Activated CD8-positive, alpha-beta T cell treated with anti-CD3 and anti-CD28 coated beads for 36 hours (primary cell): ENCODE measurements around the gene KCNS1. TPM values are rescaled to one million over a fixed set of nuclear protein-coding genes. Genes with fewer than 3 reads are reported as not detected.

Source experiments
- ATAC-seq: fragments of 200-7000 bp; cut with Tn5 transposase; one replicate; pipeline ENCODE4 v1.10.0; 2021; ENCODE audit warnings: mild to moderate bottlenecking, moderate library complexity
- CTCF ChIA-PET: fragments of 350-600 bp; sonication (Branson Sonifier 250); formaldehyde crosslinking; loops from one replicate; lab custom pipeline; 2021; ENCODE audit warnings: antibody characterized with exemption; lab: Charles Lee
- POLR2A ChIA-PET: fragments of 350-600 bp; sonication (Branson Sonifier 250); formaldehyde crosslinking; loops from one replicate; lab custom pipeline; 2021; ENCODE audit warnings: antibody characterized with exemption; lab: Charles Lee
- DNase-seq: peaks from one replicate; pipeline ENCODE4 v3.0.0-alpha.2; 2020
- H3K27ac Mint-ChIP-seq: one replicate; pipeline ENCODE4 v1.8.0; 2021; ENCODE audit warnings: mild to moderate bottlenecking, mixed read lengths
- H3K27me3 Mint-ChIP-seq: one replicate; pipeline ENCODE4 v1.8.0; 2021; ENCODE audit warnings: mixed read lengths
- H3K36me3 Mint-ChIP-seq: one replicate; pipeline ENCODE4 v1.8.0; 2021; ENCODE audit warnings: low read depth, mixed read lengths
- H3K4me1 Mint-ChIP-seq: one replicate; pipeline ENCODE4 v1.8.0; 2021; ENCODE audit warnings: low read depth, mixed read lengths
- H3K4me3 Mint-ChIP-seq: one replicate; pipeline ENCODE4 v1.8.0; 2021; ENCODE audit warnings: mild to moderate bottlenecking, moderate library complexity, mixed read lengths
- H3K9me3 Mint-ChIP-seq: one replicate; pipeline ENCODE4 v1.8.0; 2021; ENCODE audit warnings: mixed read lengths
- CTCF ChIP-seq: fragments of 200-600 bp; IDR thresholded peaks from one replicate; pipeline ENCODE4 v1.8.0; 2022; ENCODE audit warnings: antibody characterized with exemption, mild to moderate bottlenecking
- intact Hi-C: fragments of 100-400 bp; cut with micrococcal nuclease; formaldehyde crosslinking; loops from one replicate; pipeline ENCODE4 v1.10.0; 2022
- total RNA-seq, 2 experiments: library from RNA; stranded (reverse); gene quantifications; one replicate each; pipeline ENCODE4 v1.2.3, GENCODE V29; 2021

KCNS1 gene
- total RNA-seq, 2 experiments from 2014 or later: 0.38 to 0.54 TPM

- Mint-ChIP-seq H3K27me3 (peaks cover 25% of the 10 kb centered on the region), H3K4me3 (no peak overlapping the region)
Measured at GRCh38 chr20:45104786-45105185, 3.9 kb upstream of the KCNS1 start.

GRCh38 chr20:45103072-45103471 lies 2.1 kb upstream of the KCNS1 start:
- ATAC-seq (no peak), DNase-seq (no peak)
- Mint-ChIP-seq H3K4me1 (peaks cover 9% of the 10 kb centered on the region), H3K27ac (no peak overlapping the region), H3K36me3 (no peaks in the 10 kb centered on the region), H3K27me3 (peaks cover 40% of the 10 kb centered on the region), H3K9me3 (no peaks in the 10 kb centered on the region), H3K4me3 (no peak overlapping the region)
- no peak for TF ChIP-seq CTCF
- ChIA-PET CTCF (interaction anchor here (0.7 to 3.9 kb wide), 6 partner anchors 9 to 668 kb away, joined by 3 to 36 read pairs (median 4); no protein-coding TSS in a partner anchor), POLR2A (interaction anchor here (1.7 kb wide), 1 partner anchor 54 kb away, joined by 6 read pairs; no protein-coding TSS in a partner anchor)
- intact Hi-C loops: no loop called here

More at GRCh38 chr20:45104786-45105185, 3.9 kb upstream of the KCNS1 start:
- Mint-ChIP-seq H3K27ac (no peak overlapping the region), H3K9me3 (no peaks in the 10 kb centered on the region), H3K4me1 (peaks cover 7% of the 10 kb centered on the region), H3K36me3 (no peaks in the 10 kb centered on the region)
- CTCF ChIA-PET: interaction anchor here (0.8 to 10.4 kb wide), 4 partner anchors 7 to 62 kb away, joined by 3 to 117 read pairs (median 9); no protein-coding TSS in a partner anchor
- DNase-seq (no peak), ATAC-seq (no peak)
- TF ChIP-seq CTCF: no peak
- intact Hi-C loops: no loop called here
- POLR2A ChIA-PET: interaction anchor here (0.8 to 0.9 kb wide), 2 partner anchors 11 kb away, joined by 3 read pairs; no protein-coding TSS in a partner anchor

- intact Hi-C loops: no loop called here
Measured at GRCh38 chr20:45101333-45101850, 465 bp upstream of the KCNS1 start.

GRCh38 chr20:45098103-45098773 lies 2.7 kb downstream of the KCNS1 start:
- H3K27me3 Mint-ChIP-seq: peaks cover 43% of the 10 kb centered on the region
- TF ChIP-seq CTCF: no peak
- DNase-seq: peak; percentile 26

More at GRCh38 chr20:45101333-45101850, 465 bp upstream of the KCNS1 start:
- no peak overlapping the region for H3K27ac Mint-ChIP-seq
- ChIA-PET CTCF (interaction anchor here (0.7 to 3.9 kb wide), 4 partner anchors 11 to 272 kb away, joined by 3 to 36 read pairs (median 3); no protein-coding TSS in a partner anchor), POLR2A (no interaction called here)
- no peak for TF ChIP-seq CTCF
- DNase-seq (no peak), ATAC-seq (no peak)
- H3K4me1 Mint-ChIP-seq: peaks cover 13% of the 10 kb centered on the region
- H3K4me3 Mint-ChIP-seq: no peak overlapping the region
- no peaks in the 10 kb centered on the region for H3K9me3 Mint-ChIP-seq
- peaks cover 49% of the 10 kb centered on the region for H3K27me3 Mint-ChIP-seq
- H3K36me3 Mint-ChIP-seq: no peaks in the 10 kb centered on the region

More at GRCh38 chr20:45098103-45098773, 2.7 kb downstream of the KCNS1 start:
- Mint-ChIP-seq H3K4me3 (peak overlapping the region; percentile 1), H3K27ac (no peak overlapping the region), H3K9me3 (no peaks in the 10 kb centered on the region), H3K36me3 (no peaks in the 10 kb centered on the region), H3K4me1 (peaks cover 16% of the 10 kb centered on the region)
- intact Hi-C loops: loop anchor here (5.0 kb wide), 1 partner anchor 56 kb away; no protein-coding TSS in a partner anchor
- CTCF ChIA-PET: interaction anchor here (0.7 to 8.8 kb wide), 15 partner anchors 10 to 206 kb away, joined by 3 to 137 read pairs (median 16); no protein-coding TSS in a partner anchor
- peak; percentile 18 for ATAC-seq
- POLR2A ChIA-PET: interaction anchor here (1.1 to 1.5 kb wide), 3 partner anchors 12 to 54 kb away, joined by 3 to 4 read pairs (median 4); no protein-coding TSS in a partner anchor
